MM.1S (cell line): ENCODE results near the gene SLC25A34.

Experiments used
- DNase-seq: peaks from one replicate; pipeline ENCODE4 v3.0.0-alpha.2; 2015
- H2AFZ ChIP-seq: fragments of 300-600 bp; sonication (generic); 2 replicates; pipeline ENCODE4 v1.6.0; 2016; ENCODE audit warnings: antibody characterized with exemption, low read length
- H3F3A ChIP-seq: fragments of 300-600 bp; sonication (generic); 2 replicates; pipeline ENCODE4 v1.6.1; 2016; ENCODE audit warnings: mild to moderate bottlenecking, antibody characterized with exemption, low read length, moderate library complexity, mixed read lengths; ENCODE audit not compliant: insufficient read depth
- H3K27ac ChIP-seq: fragments of 300-600 bp; sonication (generic); 2 replicates; pipeline ENCODE4 v1.5.1; 2016; ENCODE audit warnings: mild to moderate bottlenecking, low read length
- H3K27me3 ChIP-seq: fragments of 300-600 bp; sonication (generic); replicated peaks from 2 replicates; pipeline ENCODE4 v1.6.0; 2016; ENCODE audit warnings: low read length; ENCODE audit not compliant: insufficient read depth
- H3K36me3 ChIP-seq: fragments of 300-600 bp; sonication (generic); replicated peaks from 2 replicates; pipeline ENCODE4 v1.6.1; 2016; ENCODE audit warnings: mild to moderate bottlenecking, low read length, mixed read lengths; ENCODE audit not compliant: insufficient read depth
- H3K4me1 ChIP-seq: fragments of 300-600 bp; sonication (generic); 2 replicates; pipeline ENCODE4 v1.6.1; 2016; ENCODE audit warnings: low read length, mixed read lengths
- H3K4me2 ChIP-seq: fragments of 300-600 bp; sonication (generic); 2 replicates; pipeline ENCODE4 v1.6.0; 2016; ENCODE audit warnings: low read depth, low read length
- H3K4me3 ChIP-seq: fragments of 300-600 bp; sonication (generic); 2 replicates; pipeline ENCODE4 v1.5.1; 2016; ENCODE audit warnings: low read length, mixed read lengths
- H3K79me2 ChIP-seq: fragments of 300-600 bp; sonication (generic); 2 replicates; pipeline ENCODE4 v1.6.1; 2016; ENCODE audit warnings: mixed run types, low read length, mixed read lengths
- H3K9ac ChIP-seq: fragments of 300-600 bp; sonication (generic); 2 replicates; pipeline ENCODE4 v1.6.1; 2016; ENCODE audit warnings: low read length, mixed read lengths
- H3K9me2 ChIP-seq: fragments of 300-600 bp; sonication (generic); replicated peaks from 2 replicates; pipeline ENCODE4 v1.6.1; 2016; ENCODE audit warnings: mild to moderate bottlenecking, low read length, mixed read lengths; ENCODE audit not compliant: insufficient read depth
- H3K9me3 ChIP-seq: fragments of 300-600 bp; sonication (generic); replicated peaks from 2 replicates; pipeline ENCODE4 v1.6.1; 2016; ENCODE audit warnings: mild to moderate bottlenecking, low read length, mixed read lengths; ENCODE audit not compliant: insufficient read depth
- H4K20me1 ChIP-seq: fragments of 300-600 bp; sonication (generic); 2 replicates; pipeline ENCODE4 v1.6.1; 2016; ENCODE audit warnings: mild to moderate bottlenecking, low read length, moderate library complexity, mixed read lengths; ENCODE audit not compliant: insufficient read depth
- CTCF ChIP-seq: fragments of 300-600 bp; sonication (generic); IDR thresholded peaks from 2 replicates; pipeline ENCODE4 v1.5.1; 2016; ENCODE audit warnings: antibody characterized with exemption, low read length, mixed read lengths
- EZH2 ChIP-seq: fragments of 300-600 bp; sonication (generic); optimal IDR thresholded peaks from 2 replicates; pipeline ENCODE3; 2017; ENCODE audit warnings: low read depth, mild to moderate bottlenecking, antibody characterized with exemption, low read length, mixed read lengths
- EZH2phosphoT487 ChIP-seq: fragments of 300-600 bp; sonication (generic); IDR thresholded peaks from 2 replicates; pipeline ENCODE4 v1.6.1; 2018; ENCODE audit warnings: antibody characterized with exemption, low read length

SLC25A34 gene

GRCh38 chr1:15707239-15707925 is 28.7 kb upstream of the SLC25A34 start:
- no peak for DNase-seq
- Histone ChIP-seq H3K4me1 (no peaks in the 10 kb centered on the region), H2AFZ (no peak overlapping the region), H3F3A (no peaks in the 10 kb centered on the region), H3K27me3 (no peaks in the 10 kb centered on the region), H3K9me3 (no peaks in the 10 kb centered on the region), H3K9me2 (no peaks in the 10 kb centered on the region), H3K79me2 (peaks cover 77% of the 10 kb centered on the region), H3K36me3 (no peaks in the 10 kb centered on the region), H3K9ac (no peak overlapping the region), H3K4me2 (no peak overlapping the region), H3K4me3 (no peak overlapping the region), H4K20me1 (no peaks in the 10 kb centered on the region), H3K27ac (no peak overlapping the region)
- TF ChIP-seq EZH2 (no peak), CTCF (no peak), EZH2phosphoT487 (no peak)

- peaks cover 75% of the 10 kb centered on the region for H3K79me2 ChIP-seq
- DNase-seq, result no peak
Measured at GRCh38 chr1:15708486-15709137, 27.4 kb upstream of the SLC25A34 start.

GRCh38 chr1:15709226-15709625 is 26.8 kb upstream of the SLC25A34 start:
- peaks cover 74% of the 10 kb centered on the region for H3K79me2 ChIP-seq
- H3K4me3 ChIP-seq, result no peak overlapping the region
- H3K27ac ChIP-seq, result no peak overlapping the region
- H3K9ac ChIP-seq, result no peak overlapping the region
- H3F3A ChIP-seq, result no peaks in the 10 kb centered on the region
- no peak overlapping the region for H3K4me2 ChIP-seq
- TF ChIP-seq CTCF, result no peak
- DNase-seq, result no peak
- H3K9me2 ChIP-seq, result no peaks in the 10 kb centered on the region
- H3K4me1 ChIP-seq, result no peaks in the 10 kb centered on the region
- H3K27me3 ChIP-seq, result no peaks in the 10 kb centered on the region
- no peaks in the 10 kb centered on the region for H4K20me1 ChIP-seq
- no peak overlapping the region for H2AFZ ChIP-seq
- no peaks in the 10 kb centered on the region for H3K36me3 ChIP-seq
- no peaks in the 10 kb centered on the region for H3K9me3 ChIP-seq

More at GRCh38 chr1:15708486-15709137, 27.4 kb upstream of the SLC25A34 start:
- no peaks in the 10 kb centered on the region for H3K9me3 ChIP-seq
- H4K20me1 ChIP-seq, result no peaks in the 10 kb centered on the region
- H3K4me2 ChIP-seq, result no peak overlapping the region
- no peaks in the 10 kb centered on the region for H3F3A ChIP-seq
- no peak overlapping the region for H2AFZ ChIP-seq
- H3K4me1 ChIP-seq, result no peaks in the 10 kb centered on the region
- no peaks in the 10 kb centered on the region for H3K9me2 ChIP-seq
- no peak overlapping the region for H3K9ac ChIP-seq
- TF ChIP-seq EZH2phosphoT487 (no peak), EZH2 (no peak)
- H3K27ac ChIP-seq, result no peak overlapping the region
- H3K4me3 ChIP-seq, result no peak overlapping the region
- H3K27me3 ChIP-seq, result no peaks in the 10 kb centered on the region
- no peaks in the 10 kb centered on the region for H3K36me3 ChIP-seq

GRCh38 chr1:15712168-15712567 is 23.9 kb upstream of the SLC25A34 start:
- Histone ChIP-seq H2AFZ (no peak overlapping the region), H3K9ac (no peak overlapping the region), H3K4me2 (no peak overlapping the region), H3K27ac (no peak overlapping the region), H3K4me1 (no peaks in the 10 kb centered on the region), H3F3A (no peaks in the 10 kb centered on the region), H3K79me2 (peaks cover 61% of the 10 kb centered on the region), H3K36me3 (no peaks in the 10 kb centered on the region), H3K4me3 (no peak overlapping the region), H3K9me2 (no peaks in the 10 kb centered on the region), H4K20me1 (no peaks in the 10 kb centered on the region), H3K9me3 (no peaks in the 10 kb centered on the region), H3K27me3 (no peaks in the 10 kb centered on the region)
- DNase-seq, result no peak
- TF ChIP-seq EZH2phosphoT487, result no peak
- TF ChIP-seq CTCF, result no peak
- TF ChIP-seq EZH2, result no peak
